GM12891 (cell line): ENCODE measurements around the gene TIAM2.

Experiments used
- PAX5 ChIP-seq: IDR thresholded peaks from 2 replicates; pipeline ENCODE4 v1.6.1; 2011; ENCODE audit warnings: low read length, moderate library complexity, mild to moderate bottlenecking; ENCODE audit not compliant: insufficient read depth, severe bottlenecking
- POLR2A ChIP-seq: IDR thresholded peaks from 2 replicates; pipeline ENCODE4 v1.6.1; 2011; ENCODE audit warnings: low read depth, low read length, control low read depth
- POLR2AphosphoS5 ChIP-seq: IDR thresholded peaks from 2 replicates; pipeline ENCODE4 v1.6.1; 2011; ENCODE audit warnings: low read depth, low read length, control low read depth
- POU2F2 ChIP-seq: IDR thresholded peaks from 2 replicates; pipeline ENCODE4 v1.6.1; 2011; ENCODE audit warnings: low read depth, mild to moderate bottlenecking, control low read depth, low read length, moderate library complexity
- SPI1 ChIP-seq: IDR thresholded peaks from 2 replicates; pipeline ENCODE4 v1.6.1; 2011; ENCODE audit warnings: low read depth, low read length, control low read depth
- TAF1 ChIP-seq: IDR thresholded peaks from 2 replicates; pipeline ENCODE4 v1.6.1; 2011; ENCODE audit warnings: low read depth, low read length, control low read depth

GRCh38 chr6:155041741-155042279 lies 46.7 kb downstream of the TIAM2 start:
- no peak for TF ChIP-seq POLR2AphosphoS5
- TF ChIP-seq TAF1: no peak
- no peak for TF ChIP-seq POLR2A
- TF ChIP-seq POU2F2: no peak
- TF ChIP-seq SPI1: no peak
- TF ChIP-seq PAX5: no peak
